ENCODE measurements around the gene TICAM2.

Gene TICAM2

GRCh38 chr5:115589043-115589442 is 13.2 kb downstream of the TICAM2 start:
- no peak for DNase-seq (ENCODE audit: low read depth, low spot score)
- no peaks in the 10 kb centered on the region for H3K27me3 ChIP-seq (ENCODE audit: insufficient read depth, insufficient read length)
- TF ChIP-seq YY1 (IDR thresholded peaks at IDR 0.05; ENCODE audit: insufficient read depth, insufficient read length): no peak
- no peak for TF ChIP-seq ZNF274 (IDR thresholded peaks at IDR 0.05; ENCODE audit: low read depth, low read length)
- no peak for TF ChIP-seq SUZ12 (IDR thresholded peaks at IDR 0.05; ENCODE audit: extremely low read depth, insufficient read depth, insufficient read length)
- no peak overlapping the region for H3K4me3 ChIP-seq (ENCODE audit: insufficient read length, low read depth)
- H3K9me3 ChIP-seq (ENCODE audit: insufficient read depth, low read length): no peaks in the 10 kb centered on the region
- no peaks in the 10 kb centered on the region for H3K36me3 ChIP-seq (ENCODE audit: insufficient read depth, insufficient read length, low read length)
- no peaks in the 10 kb centered on the region for H3K4me1 ChIP-seq (ENCODE audit: insufficient read depth, insufficient read length)
- no peak overlapping the region for H3K9ac ChIP-seq (ENCODE audit: insufficient read length, low read depth)

GRCh38 chr5:115588640-115589039 is 13.6 kb downstream of the TICAM2 start:
- Histone ChIP-seq H3K4me3 (ENCODE audit: insufficient read length, low read depth) (no peak overlapping the region), H3K36me3 (ENCODE audit: insufficient read depth, insufficient read length, low read length) (no peaks in the 10 kb centered on the region), H3K27me3 (ENCODE audit: insufficient read depth, insufficient read length) (no peaks in the 10 kb centered on the region), H3K9me3 (ENCODE audit: insufficient read depth, low read length) (no peaks in the 10 kb centered on the region), H3K9ac (ENCODE audit: insufficient read length, low read depth) (no peak overlapping the region), H3K4me1 (ENCODE audit: insufficient read depth, insufficient read length) (no peaks in the 10 kb centered on the region)
- TF ChIP-seq YY1 (IDR thresholded peaks at IDR 0.05; ENCODE audit: insufficient read depth, insufficient read length): no peak
- TF ChIP-seq ZNF274 (IDR thresholded peaks at IDR 0.05; ENCODE audit: low read depth, low read length): no peak
- TF ChIP-seq SUZ12 (IDR thresholded peaks at IDR 0.05; ENCODE audit: extremely low read depth, insufficient read depth, insufficient read length): no peak
- DNase-seq (ENCODE audit: low read depth, low spot score): no peak

GRCh38 chr5:115586525-115587146 is 15.6 kb downstream of the TICAM2 start:
- Histone ChIP-seq H3K4me1 (ENCODE audit: insufficient read depth, insufficient read length) (no peaks in the 10 kb centered on the region), H3K27me3 (ENCODE audit: insufficient read depth, insufficient read length) (no peaks in the 10 kb centered on the region), H3K9ac (ENCODE audit: insufficient read length, low read depth) (no peak overlapping the region), H3K9me3 (ENCODE audit: insufficient read depth, low read length) (no peaks in the 10 kb centered on the region), H3K4me3 (ENCODE audit: insufficient read length, low read depth) (no peak overlapping the region), H3K36me3 (ENCODE audit: insufficient read depth, insufficient read length, low read length) (no peaks in the 10 kb centered on the region)
- TF ChIP-seq SUZ12 (IDR thresholded peaks at IDR 0.05; ENCODE audit: extremely low read depth, insufficient read depth, insufficient read length): no peak
- no peak for DNase-seq (ENCODE audit: low read depth, low spot score)

GRCh38 chr5:115585265-115585664 is 17.0 kb downstream of the TICAM2 start:
- H3K9me3 ChIP-seq (ENCODE audit: insufficient read depth, low read length): no peaks in the 10 kb centered on the region
- no peak overlapping the region for H3K4me3 ChIP-seq (ENCODE audit: insufficient read length, low read depth)
- no peaks in the 10 kb centered on the region for H3K4me1 ChIP-seq (ENCODE audit: insufficient read depth, insufficient read length)
- H3K27me3 ChIP-seq (ENCODE audit: insufficient read depth, insufficient read length): no peaks in the 10 kb centered on the region
- no peaks in the 10 kb centered on the region for H3K36me3 ChIP-seq (ENCODE audit: insufficient read depth, insufficient read length, low read length)
- TF ChIP-seq ZNF274 (IDR thresholded peaks at IDR 0.05; ENCODE audit: low read depth, low read length): no peak
- no peak for TF ChIP-seq SUZ12 (IDR thresholded peaks at IDR 0.05; ENCODE audit: extremely low read depth, insufficient read depth, insufficient read length)
- TF ChIP-seq YY1 (IDR thresholded peaks at IDR 0.05; ENCODE audit: insufficient read depth, insufficient read length): no peak
- no peak overlapping the region for H3K9ac ChIP-seq (ENCODE audit: insufficient read length, low read depth)
- DNase-seq (ENCODE audit: low read depth, low spot score): no peak

GRCh38 chr5:115584501-115584900 is 17.8 kb downstream of the TICAM2 start:
- Histone ChIP-seq H3K4me3 (ENCODE audit: insufficient read length, low read depth) (no peak overlapping the region), H3K36me3 (ENCODE audit: insufficient read depth, insufficient read length, low read length) (no peaks in the 10 kb centered on the region), H3K9ac (ENCODE audit: insufficient read length, low read depth) (no peak overlapping the region), H3K9me3 (ENCODE audit: insufficient read depth, low read length) (no peaks in the 10 kb centered on the region), H3K4me1 (ENCODE audit: insufficient read depth, insufficient read length) (no peaks in the 10 kb centered on the region), H3K27me3 (ENCODE audit: insufficient read depth, insufficient read length) (no peaks in the 10 kb centered on the region)
- TF ChIP-seq YY1 (IDR thresholded peaks at IDR 0.05; ENCODE audit: insufficient read depth, insufficient read length): no peak
- no peak for TF ChIP-seq ZNF274 (IDR thresholded peaks at IDR 0.05; ENCODE audit: low read depth, low read length)
- TF ChIP-seq SUZ12 (IDR thresholded peaks at IDR 0.05; ENCODE audit: extremely low read depth, insufficient read depth, insufficient read length): no peak
- DNase-seq (ENCODE audit: low read depth, low spot score): no peak

- TF ChIP-seq ZNF274 (IDR thresholded peaks at IDR 0.05; ENCODE audit: low read depth, low read length) (no peak), SUZ12 (IDR thresholded peaks at IDR 0.05; ENCODE audit: extremely low read depth, insufficient read depth, insufficient read length) (no peak), YY1 (IDR thresholded peaks at IDR 0.05; ENCODE audit: insufficient read depth, insufficient read length) (no peak)
- H3K4me1 ChIP-seq (ENCODE audit: insufficient read depth, insufficient read length): no peaks in the 10 kb centered on the region
Observed at GRCh38 chr5:115583474-115583873, 18.8 kb downstream of the TICAM2 start.

GRCh38 chr5:115580941-115581340 is 21.3 kb downstream of the TICAM2 start:
- Histone ChIP-seq H3K36me3 (ENCODE audit: insufficient read depth, insufficient read length, low read length) (no peaks in the 10 kb centered on the region), H3K27me3 (ENCODE audit: insufficient read depth, insufficient read length) (no peaks in the 10 kb centered on the region), H3K9ac (ENCODE audit: insufficient read length, low read depth) (no peak overlapping the region), H3K9me3 (ENCODE audit: insufficient read depth, low read length) (no peaks in the 10 kb centered on the region), H3K4me1 (ENCODE audit: insufficient read depth, insufficient read length) (no peaks in the 10 kb centered on the region), H3K4me3 (ENCODE audit: insufficient read length, low read depth) (no peak overlapping the region)
- DNase-seq (ENCODE audit: low read depth, low spot score): no peak
- TF ChIP-seq YY1 (IDR thresholded peaks at IDR 0.05; ENCODE audit: insufficient read depth, insufficient read length) (no peak), SUZ12 (IDR thresholded peaks at IDR 0.05; ENCODE audit: extremely low read depth, insufficient read depth, insufficient read length) (no peak), ZNF274 (IDR thresholded peaks at IDR 0.05; ENCODE audit: low read depth, low read length) (no peak)

More at GRCh38 chr5:115583474-115583873, 18.8 kb downstream of the TICAM2 start:
- no peak for DNase-seq (ENCODE audit: low read depth, low spot score)
- H3K9ac ChIP-seq (ENCODE audit: insufficient read length, low read depth): no peak overlapping the region
- no peaks in the 10 kb centered on the region for H3K36me3 ChIP-seq (ENCODE audit: insufficient read depth, insufficient read length, low read length)
- H3K9me3 ChIP-seq (ENCODE audit: insufficient read depth, low read length): no peaks in the 10 kb centered on the region
- H3K27me3 ChIP-seq (ENCODE audit: insufficient read depth, insufficient read length): no peaks in the 10 kb centered on the region
- no peak overlapping the region for H3K4me3 ChIP-seq (ENCODE audit: insufficient read length, low read depth)

Data from NT2/D1 (cell line).